Measurements from ENCODE around the gene TIMM10B. TPM values are rescaled to one million over a fixed set of nuclear protein-coding genes. Genes with fewer than 3 reads are reported as not detected.

The TIMM10B gene
- total RNA-seq, 1 donor from 2014 or later = 45.0 TPM

GRCh38 chr11:6480299-6480914 is 894 bp upstream of the TIMM10B start:
- peak overlapping the region; percentile 72 for H3K4me3 ChIP-seq
- TF ChIP-seq, protein P1, sequence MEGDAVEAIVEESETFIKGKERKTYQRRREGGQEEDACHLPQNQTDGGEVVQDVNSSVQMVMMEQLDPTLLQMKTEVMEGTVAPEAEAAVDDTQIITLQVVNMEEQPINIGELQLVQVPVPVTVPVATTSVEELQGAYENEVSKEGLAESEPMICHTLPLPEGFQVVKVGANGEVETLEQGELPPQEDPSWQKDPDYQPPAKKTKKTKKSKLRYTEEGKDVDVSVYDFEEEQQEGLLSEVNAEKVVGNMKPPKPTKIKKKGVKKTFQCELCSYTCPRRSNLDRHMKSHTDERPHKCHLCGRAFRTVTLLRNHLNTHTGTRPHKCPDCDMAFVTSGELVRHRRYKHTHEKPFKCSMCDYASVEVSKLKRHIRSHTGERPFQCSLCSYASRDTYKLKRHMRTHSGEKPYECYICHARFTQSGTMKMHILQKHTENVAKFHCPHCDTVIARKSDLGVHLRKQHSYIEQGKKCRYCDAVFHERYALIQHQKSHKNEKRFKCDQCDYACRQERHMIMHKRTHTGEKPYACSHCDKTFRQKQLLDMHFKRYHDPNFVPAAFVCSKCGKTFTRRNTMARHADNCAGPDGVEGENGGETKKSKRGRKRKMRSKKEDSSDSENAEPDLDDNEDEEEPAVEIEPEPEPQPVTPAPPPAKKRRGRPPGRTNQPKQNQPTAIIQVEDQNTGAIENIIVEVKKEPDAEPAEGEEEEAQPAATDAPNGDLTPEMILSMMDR (IDR thresholded peaks at IDR 0.05) = no peak
- no peak for ATAC-seq
- H3K27ac ChIP-seq = peak overlapping the region; percentile 89
- H3K36me3 ChIP-seq = peaks cover 54% of the 10 kb centered on the region
- no peaks in the 10 kb centered on the region for H3K27me3 ChIP-seq
- H3K9me3 ChIP-seq = no peaks in the 10 kb centered on the region
- DNase-seq = no peak
- H3K4me1 ChIP-seq = peaks cover 27% of the 10 kb centered on the region
- intact Hi-C loops (cut with DNase I) = no loop called here

GRCh38 chr11:6481924-6482275 is 599 bp downstream of the TIMM10B start:
- Histone ChIP-seq H3K9me3 (no peaks in the 10 kb centered on the region), H3K4me3 (peak overlapping the region; percentile 72), H3K27me3 (no peaks in the 10 kb centered on the region), H3K4me1 (peaks cover 26% of the 10 kb centered on the region), H3K36me3 (peaks cover 67% of the 10 kb centered on the region), H3K27ac (peak overlapping the region; percentile 89)
- TF ChIP-seq, protein P1 (IDR thresholded peaks at IDR 0.05) = no peak
- no peak for DNase-seq
- intact Hi-C loops (cut with DNase I) = no loop called here
- peak; percentile 4 for ATAC-seq

DNA sequence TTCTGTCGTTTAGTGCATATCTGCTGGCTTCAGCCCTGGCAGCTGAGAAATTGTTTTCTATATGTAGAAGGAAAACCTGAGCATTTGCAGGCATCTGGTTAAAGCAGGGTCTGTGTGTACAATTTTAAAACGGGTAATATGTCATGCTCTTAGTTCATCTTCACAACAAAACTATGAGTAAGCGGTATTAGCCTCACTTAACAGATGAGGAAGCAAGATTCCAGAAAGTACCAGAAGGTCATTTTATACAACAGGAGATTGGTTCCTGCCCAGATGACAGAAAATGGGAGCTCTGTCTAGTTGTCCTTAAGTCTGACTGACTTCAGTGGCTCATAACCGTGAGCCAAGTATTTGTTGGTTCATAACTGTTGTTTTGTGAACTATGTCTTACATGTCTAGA is 1.1 kb downstream of the TIMM10B start:
- Histone ChIP-seq H3K9me3 (no peaks in the 10 kb centered on the region), H3K4me1 (peaks cover 26% of the 10 kb centered on the region), H3K27ac (peak overlapping the region; percentile 89), H3K27me3 (no peaks in the 10 kb centered on the region), H3K36me3 (peaks cover 68% of the 10 kb centered on the region), H3K4me3 (peak overlapping the region; percentile 72)
- DNase-seq (no peak), ATAC-seq (no peak)
- TF ChIP-seq, protein P1 (IDR thresholded peaks at IDR 0.05) = no peak
- intact Hi-C loops (cut with DNase I) = no loop called here

DNA sequence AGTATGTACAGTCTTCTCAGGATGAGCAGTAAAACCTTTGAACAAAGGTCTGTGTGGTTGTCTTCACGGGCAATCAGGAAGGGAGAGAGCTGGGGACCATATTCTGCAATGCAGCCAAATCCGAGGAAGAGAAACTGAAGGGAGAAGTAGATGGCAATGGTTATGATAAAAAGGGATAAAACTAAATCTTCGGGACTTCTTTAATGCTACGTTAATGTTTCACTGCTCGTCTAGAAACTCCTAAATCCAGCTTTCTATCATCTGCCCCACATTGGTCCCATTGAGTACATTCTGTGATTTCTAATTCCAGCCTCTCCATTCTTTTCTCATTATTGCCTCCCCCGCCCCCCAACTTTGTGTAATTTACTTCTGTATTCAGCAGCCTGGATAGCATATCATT is 1.7 kb downstream of the TIMM10B start:
- Histone ChIP-seq H3K4me3 (no peak overlapping the region), H3K4me1 (peaks cover 26% of the 10 kb centered on the region), H3K36me3 (peaks cover 68% of the 10 kb centered on the region), H3K9me3 (no peaks in the 10 kb centered on the region), H3K27me3 (no peaks in the 10 kb centered on the region), H3K27ac (no peak overlapping the region)
- ATAC-seq (no peak), DNase-seq (no peak)
- TF ChIP-seq, protein P1 (IDR thresholded peaks at IDR 0.05) = no peak
- intact Hi-C loops (cut with DNase I) = no loop called here

DNA sequence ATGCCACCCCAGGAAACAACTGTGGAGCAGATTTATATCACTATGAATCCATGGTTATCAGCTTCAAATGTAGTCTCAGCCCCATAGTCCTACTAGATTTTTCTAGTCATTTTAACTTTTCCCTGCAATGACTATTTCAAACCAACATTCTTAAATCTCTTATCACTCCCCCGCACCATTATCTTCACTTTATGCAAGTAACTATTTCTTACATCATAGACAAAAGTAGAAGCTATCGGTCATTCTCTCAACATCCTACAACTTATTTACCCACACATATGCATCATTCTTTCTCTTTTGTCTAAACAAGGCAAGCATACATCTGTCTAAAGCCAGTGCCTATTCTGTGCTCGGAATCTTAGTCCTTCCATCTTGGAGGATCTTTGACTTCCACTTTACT is 4.4 kb downstream of the TIMM10B start:
- no peak for DNase-seq
- TF ChIP-seq, protein P1 (IDR thresholded peaks at IDR 0.05) = no peak

GRCh38 chr11:6486256-6486655 is 5.0 kb downstream of the TIMM10B start:
- Histone ChIP-seq H3K36me3 (peaks cover 67% of the 10 kb centered on the region), H3K4me3 (no peak overlapping the region), H3K4me1 (peaks cover 15% of the 10 kb centered on the region), H3K9me3 (no peaks in the 10 kb centered on the region), H3K27ac (no peak overlapping the region), H3K27me3 (no peaks in the 10 kb centered on the region)
- TF ChIP-seq, protein P1 (IDR thresholded peaks at IDR 0.05) = no peak
- intact Hi-C loops (cut with DNase I) = no loop called here
- no peak for ATAC-seq
- no peak for DNase-seq

More for the DNA sequence above, 4.4 kb downstream of the TIMM10B start:
- Histone ChIP-seq H3K4me3 (no peak overlapping the region), H3K36me3 (peaks cover 61% of the 10 kb centered on the region), H3K27me3 (no peaks in the 10 kb centered on the region), H3K9me3 (no peaks in the 10 kb centered on the region), H3K4me1 (peaks cover 17% of the 10 kb centered on the region), H3K27ac (no peak overlapping the region)
- intact Hi-C loops (cut with DNase I) = no loop called here
- no peak for ATAC-seq
